Mesodermal cell (in vitro differentiated cells): Measurements from ENCODE around the gene OR52B6.
"Not testable (repeated sequence)": the region's sequence is repeated elsewhere in the genome, so short reads cannot be mapped to it uniquely, and the experiment has no call there.

Source experiments
- H3K27ac ChIP-seq: 2 replicates; pipeline ENCODE4 v1.7.0; 2013; ENCODE audit warnings: mild to moderate bottlenecking, low read depth, low read length, moderate library complexity; ENCODE audit not compliant: severe bottlenecking
- H3K36me3 ChIP-seq: 2 replicates; pipeline ENCODE4 v1.7.1; 2013; ENCODE audit warnings: mild to moderate bottlenecking, low read length, moderate library complexity; ENCODE audit not compliant: control insufficient read depth, insufficient read depth
- H3K4me1 ChIP-seq: one replicate; pipeline ENCODE4 v1.7.1; 2013; ENCODE audit warnings: mild to moderate bottlenecking, low read length; ENCODE audit not compliant: insufficient read depth, control insufficient read depth, poor library complexity, severe bottlenecking
- H3K4me3 ChIP-seq: 2 replicates; pipeline ENCODE4 v1.7.0; 2013; ENCODE audit warnings: low read length, control low read depth, mild to moderate bottlenecking; ENCODE audit not compliant: insufficient read depth, poor library complexity, severe bottlenecking; ENCODE audit errors: extremely low read depth
- H3K9me3 ChIP-seq: 2 replicates; pipeline ENCODE4 v1.7.1; 2013; ENCODE audit warnings: mild to moderate bottlenecking, low read length, moderate library complexity; ENCODE audit not compliant: control insufficient read depth
- WGBS, 2 experiments: methylation state at CpG; one replicate each; pipeline ENCODE4 v1.1.5; 2013; ENCODE audit warnings: missing lambda C conversion rate in 2 of 2; ENCODE audit not compliant: insufficient coverage in 2 of 2; 5-methylcytosine and 5-hydroxymethylcytosine counted together

OR52B6 gene

DNA sequence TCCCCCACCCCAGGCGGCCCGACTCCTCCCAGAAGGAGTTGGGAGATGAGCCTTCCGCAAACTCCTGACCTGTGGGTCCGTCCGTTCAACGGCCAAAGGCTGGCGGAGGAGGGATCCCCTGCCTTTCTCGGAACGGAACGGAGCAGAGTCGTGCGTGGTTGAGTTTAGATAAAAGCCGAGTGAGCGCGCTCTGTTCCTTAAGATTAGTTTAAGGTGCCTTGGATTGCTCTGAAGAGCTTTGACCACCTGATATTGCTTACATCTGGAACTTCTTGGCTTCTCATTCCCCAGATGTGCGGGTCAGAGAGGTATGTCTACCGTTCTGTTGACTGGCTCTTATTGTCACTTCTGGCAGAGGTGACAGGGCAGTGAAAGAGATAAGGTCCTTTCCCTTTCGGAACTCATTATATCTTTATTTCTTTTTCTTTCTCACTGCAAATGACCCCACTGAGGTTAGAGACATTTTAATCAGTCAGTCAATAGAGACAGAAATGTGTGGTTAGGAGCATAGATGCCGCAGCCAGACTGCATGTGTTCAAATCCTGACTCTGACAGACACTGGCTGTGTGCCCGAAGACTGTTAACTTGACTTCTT lies 16.0 kb downstream of the OR52B6 start, which contains the start of gene TRIM6:
Gene TRIM6, plus strand, starts transcription at position 31 of the 595 bp plus-strand sequence. Its CDS starts 261 bp downstream, at position 292.
- no peaks in the 10 kb centered on the region for H3K36me3 ChIP-seq
- H3K9me3 ChIP-seq: no peaks in the 10 kb centered on the region
- 7 to 13% methylated on average over 10 to 15 of the region's 20 CpGs for WGBS, 2 experiments
- H3K4me1 ChIP-seq: peaks cover 8% of the 10 kb centered on the region
- no peak within 1 kb of the TSS for H3K27ac ChIP-seq
- peak within 1 kb of the TSS; percentile 40 for H3K4me3 ChIP-seq

DNA sequence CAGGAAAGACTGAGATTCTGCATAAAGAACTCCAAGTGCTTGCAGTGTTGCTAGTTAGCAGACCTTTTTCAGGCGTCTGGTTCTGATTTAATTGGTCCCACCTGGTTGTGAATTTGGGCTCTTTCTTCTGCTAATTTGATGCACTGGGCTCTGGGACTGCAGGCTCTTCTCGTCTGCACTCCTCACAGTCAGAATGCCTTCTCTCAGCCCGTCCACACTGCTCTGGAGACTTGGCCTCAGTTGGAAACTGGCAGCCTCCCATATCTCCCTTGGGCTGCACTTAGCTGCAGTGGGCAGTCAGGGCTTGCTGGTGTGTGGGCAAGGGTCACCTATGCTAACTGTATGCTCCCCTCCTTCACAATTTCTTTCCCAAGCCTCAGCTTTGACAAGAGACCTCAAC lies 17.3 kb downstream of the OR52B6 start:
- WGBS, 2 experiments: 25 to 27% methylated on average over 1 of the region's 3 CpGs
- no peak overlapping the region for H3K4me3 ChIP-seq
- no peaks in the 10 kb centered on the region for H3K36me3 ChIP-seq
- no peak overlapping the region for H3K27ac ChIP-seq
- peaks cover 8% of the 10 kb centered on the region for H3K4me1 ChIP-seq
- H3K9me3 ChIP-seq: no peaks in the 10 kb centered on the region

DNA sequence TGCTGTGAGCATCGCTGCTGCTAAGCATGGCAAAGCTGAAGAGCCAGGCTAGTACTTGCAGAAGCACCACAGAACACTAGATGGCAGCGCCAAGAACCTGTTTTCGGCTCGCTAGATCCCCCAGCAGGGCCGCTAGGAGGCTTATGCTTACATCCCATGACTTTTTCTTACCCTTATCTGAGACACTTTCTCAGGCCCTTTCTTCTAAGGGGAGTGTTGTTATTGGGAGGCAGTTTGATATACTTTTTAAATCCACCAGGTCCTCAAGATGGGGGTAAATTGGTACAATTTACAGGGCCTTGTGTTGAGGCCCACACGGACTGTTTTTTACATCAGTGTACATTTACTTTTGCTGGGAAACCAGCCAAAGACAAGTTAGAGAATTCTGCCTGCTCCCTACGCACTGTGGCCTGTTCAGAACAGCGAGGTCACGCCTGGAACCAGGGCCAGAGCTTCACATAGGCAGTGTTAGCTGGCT lies 19.7 kb downstream of the OR52B6 start:
- Histone ChIP-seq H3K4me1 (peaks cover 8% of the 10 kb centered on the region), H3K4me3 (no peak overlapping the region), H3K36me3 (peaks cover 5% of the 10 kb centered on the region), H3K27ac (peak overlapping the region; percentile 12), H3K9me3 (no peaks in the 10 kb centered on the region)
- WGBS, 2 experiments: 44 to 47% methylated on average over 8 of the region's 9 CpGs

DNA sequence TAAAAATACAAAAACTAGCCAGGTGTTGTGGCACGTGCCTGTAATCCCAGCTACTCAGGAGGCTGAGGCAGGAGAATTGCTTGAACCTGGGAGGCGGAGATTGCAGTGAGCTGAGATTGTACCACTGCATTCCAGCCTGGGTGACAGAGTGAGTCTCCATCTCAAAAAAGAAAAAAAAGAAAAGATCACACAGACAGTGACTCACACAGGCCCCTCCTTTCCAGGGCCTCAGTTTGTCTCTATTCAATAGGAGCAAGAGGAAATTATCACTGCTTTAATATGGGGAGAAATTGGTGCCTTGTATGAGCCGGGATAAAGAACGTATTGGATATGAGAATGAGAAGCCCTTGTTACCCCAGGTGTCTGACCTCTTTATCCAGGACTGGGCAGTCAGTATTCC lies 22.1 kb downstream of the OR52B6 start:
- H3K27ac ChIP-seq, H3K9me3 ChIP-seq, H3K4me3 ChIP-seq, H3K4me1 ChIP-seq: not testable (repeated sequence)
- WGBS, 2 experiments: 80 to 82% methylated on average over 1 to 2 of the region's 4 CpGs
- H3K36me3 ChIP-seq: peaks cover 10% of the 10 kb centered on the region

DNA sequence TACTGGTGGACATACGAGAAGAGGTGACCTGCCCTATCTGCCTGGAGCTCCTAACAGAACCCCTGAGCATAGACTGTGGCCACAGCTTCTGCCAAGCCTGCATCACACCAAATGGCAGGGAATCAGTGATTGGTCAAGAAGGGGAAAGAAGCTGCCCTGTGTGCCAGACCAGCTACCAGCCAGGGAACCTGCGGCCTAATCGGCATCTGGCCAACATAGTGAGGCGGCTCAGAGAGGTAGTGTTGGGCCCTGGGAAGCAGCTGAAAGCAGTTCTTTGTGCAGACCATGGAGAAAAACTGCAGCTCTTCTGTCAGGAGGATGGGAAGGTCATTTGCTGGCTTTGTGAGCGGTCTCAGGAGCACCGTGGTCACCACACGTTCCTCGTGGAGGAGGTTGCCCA lies 22.6 kb downstream of the OR52B6 start:
- Histone ChIP-seq H3K36me3 (peaks cover 14% of the 10 kb centered on the region), H3K27ac (no peak overlapping the region), H3K4me1 (no peaks in the 10 kb centered on the region), H3K4me3 (no peak overlapping the region), H3K9me3 (no peaks in the 10 kb centered on the region)
- WGBS, 2 experiments: 93 to 98% methylated on average over 8 of the region's 8 CpGs

DNA sequence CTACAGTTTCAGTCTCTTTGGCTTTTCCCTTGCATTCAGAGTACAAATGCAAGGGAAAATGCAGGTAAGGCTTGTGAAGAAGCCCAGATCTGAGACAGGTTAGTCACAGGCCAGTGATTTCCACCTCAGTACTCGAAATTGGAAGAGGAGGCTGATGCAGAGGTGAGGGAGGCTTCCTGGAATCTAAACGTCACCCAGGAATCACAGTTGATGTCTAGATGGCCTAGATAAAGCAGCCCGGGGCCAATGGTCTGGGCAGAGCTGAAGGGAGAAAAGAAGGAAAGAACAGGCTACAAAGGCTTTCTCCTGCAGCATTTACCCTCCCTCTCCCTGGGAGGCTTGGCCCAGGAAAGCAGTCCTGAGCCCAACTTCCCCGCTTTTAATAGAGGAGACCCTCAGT lies 24.2 kb downstream of the OR52B6 start:
- H3K4me1 ChIP-seq: no peaks in the 10 kb centered on the region
- peaks cover 19% of the 10 kb centered on the region for H3K36me3 ChIP-seq
- no peak overlapping the region for H3K27ac ChIP-seq
- H3K9me3 ChIP-seq: no peaks in the 10 kb centered on the region
- H3K4me3 ChIP-seq: no peak overlapping the region
- WGBS, 2 experiments: 86 to 90% methylated on average over 3 to 4 of the region's 4 CpGs

DNA sequence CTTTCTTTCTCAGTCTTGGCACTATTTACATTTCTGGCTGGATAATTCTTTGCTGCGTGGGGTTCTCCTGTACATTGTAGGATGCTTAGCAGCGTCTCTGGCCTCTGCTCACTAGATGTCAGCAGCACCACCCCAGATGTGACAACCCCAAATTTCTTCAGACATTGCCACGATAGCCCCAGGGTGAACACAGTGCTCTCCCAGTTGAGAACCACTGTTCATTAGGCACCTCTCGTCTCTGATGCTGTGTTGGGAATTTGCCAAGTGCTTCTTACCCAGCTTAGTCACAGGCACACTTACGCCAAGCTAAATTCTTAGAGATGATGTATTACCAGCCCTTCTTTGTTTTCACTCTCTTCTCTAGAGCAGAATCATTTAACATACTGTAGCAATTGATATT lies 25.2 kb downstream of the OR52B6 start:
- WGBS, 2 experiments: 98 to 100% methylated on average over 3 of the region's 5 CpGs
- Histone ChIP-seq H3K27ac (no peak overlapping the region), H3K9me3 (no peaks in the 10 kb centered on the region), H3K4me1 (no peaks in the 10 kb centered on the region), H3K4me3 (no peak overlapping the region), H3K36me3 (peaks cover 27% of the 10 kb centered on the region)

DNA sequence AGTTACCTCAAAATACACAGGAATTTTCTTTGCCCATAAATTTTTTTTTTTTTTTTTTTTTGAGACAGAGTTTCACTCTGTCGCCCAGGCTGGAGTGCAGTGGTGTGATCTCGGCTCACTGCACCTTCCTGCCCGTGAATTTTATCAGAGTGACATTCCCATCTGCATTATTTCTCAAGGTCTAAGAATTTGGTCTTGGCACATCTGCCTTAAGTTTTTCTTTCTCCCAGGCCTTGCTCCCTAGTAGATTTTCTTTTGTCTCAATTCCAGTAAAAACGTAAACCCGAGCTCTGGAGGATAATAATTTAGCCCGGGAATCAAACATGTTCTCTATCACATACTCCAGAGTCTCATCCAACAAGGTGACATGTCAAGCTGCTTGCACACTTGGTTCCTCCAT lies 28.1 kb downstream of the OR52B6 start:
- Histone ChIP-seq H3K4me1 (no peaks in the 10 kb centered on the region), H3K36me3 (peaks cover 27% of the 10 kb centered on the region), H3K27ac (no peak overlapping the region), H3K4me3 (no peak overlapping the region), H3K9me3 (no peaks in the 10 kb centered on the region)
- WGBS, 2 experiments: 88 to 94% methylated on average over 6 of the region's 6 CpGs

DNA sequence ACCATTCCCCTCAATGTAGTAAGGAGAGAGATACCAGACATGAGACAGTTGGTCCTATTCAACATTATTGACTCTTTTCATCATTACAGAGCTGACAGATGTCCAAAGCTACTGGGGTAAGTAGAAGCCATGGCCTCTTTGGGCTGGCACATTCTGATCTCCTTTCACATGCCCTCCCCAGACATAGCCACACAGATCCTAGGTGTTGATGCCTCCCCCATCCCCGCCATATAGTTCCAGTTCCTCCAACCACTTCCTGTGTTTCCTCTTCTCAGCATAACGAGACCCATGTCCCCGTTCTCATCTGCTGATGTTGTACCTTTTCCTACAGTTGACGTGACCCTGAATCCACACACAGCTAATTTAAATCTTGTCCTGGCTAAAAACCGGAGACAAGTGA lies 29.8 kb downstream of the OR52B6 start:
- Histone ChIP-seq H3K36me3 (peaks cover 22% of the 10 kb centered on the region), H3K9me3 (no peaks in the 10 kb centered on the region), H3K4me3 (no peak overlapping the region), H3K4me1 (no peaks in the 10 kb centered on the region), H3K27ac (no peak overlapping the region)
- WGBS, 2 experiments: 88 to 98% methylated on average over 2 to 4 of the region's 5 CpGs

DNA sequence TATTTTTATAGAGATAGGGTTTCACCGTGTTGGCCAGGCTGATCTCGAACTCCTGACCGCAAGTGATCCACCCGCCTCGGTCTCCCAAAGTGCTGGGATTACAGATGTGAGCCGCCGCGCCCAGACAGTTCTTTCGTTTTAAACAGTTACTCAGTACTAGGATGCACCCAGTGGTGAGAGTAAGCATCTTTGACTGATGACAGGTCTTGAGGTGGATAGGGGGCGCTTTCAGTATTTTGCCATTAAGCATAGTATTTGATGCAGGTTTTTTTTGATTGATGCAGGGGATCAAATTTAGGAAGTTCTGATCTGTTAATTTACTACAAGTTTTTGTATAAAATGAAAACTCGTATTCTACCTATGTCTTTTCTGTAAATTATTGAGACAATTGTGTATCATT lies 30.9 kb downstream of the OR52B6 start:
- 76 to 95% methylated on average over 6 to 9 of the region's 11 CpGs for WGBS, 2 experiments
- no peak overlapping the region for H3K4me3 ChIP-seq
- H3K9me3 ChIP-seq: no peaks in the 10 kb centered on the region
- no peak overlapping the region for H3K27ac ChIP-seq
- H3K36me3 ChIP-seq: peaks cover 22% of the 10 kb centered on the region
- H3K4me1 ChIP-seq: no peaks in the 10 kb centered on the region

DNA sequence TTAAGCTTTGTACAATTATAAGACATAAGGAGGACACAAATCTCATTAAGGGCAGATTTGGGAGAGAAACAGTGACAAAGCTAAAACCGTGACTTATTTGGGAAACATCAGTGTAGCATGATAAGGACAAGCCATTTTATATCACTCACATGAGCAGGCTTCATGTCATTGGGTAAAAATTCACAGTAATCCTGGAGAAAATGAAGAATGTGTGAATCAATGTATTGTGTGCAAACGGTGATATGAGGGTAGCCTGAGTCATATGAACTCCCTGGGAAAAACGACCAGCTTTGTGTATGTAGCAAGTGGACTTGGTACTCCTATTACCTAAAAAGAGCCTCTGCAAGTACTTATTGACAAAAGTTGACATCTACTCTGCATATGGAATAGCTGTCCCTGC lies 38.1 kb downstream of the OR52B6 start:
- Histone ChIP-seq H3K4me1 (peaks cover 13% of the 10 kb centered on the region), H3K27ac (no peak overlapping the region), H3K36me3 (no peaks in the 10 kb centered on the region), H3K9me3 (no peaks in the 10 kb centered on the region), H3K4me3 (no peak overlapping the region)
- WGBS, 2 experiments: 84% methylated on average over 3 of the region's 3 CpGs; no CpG with 5 or more reads in 1 of the 2 experiments
